GM23338 (cell line): Measurements from ENCODE around the gene EIF3J. TPM values are rescaled to one million over a fixed set of nuclear protein-coding genes. Genes with fewer than 3 reads are reported as not detected.

Source experiments
- ATAC-seq: fragments of 200-7000 bp; cut with Tn5 transposase; 3 replicates; pipeline ENCODE4 v1.9.1; 2020
- DNase-seq: peaks from one replicate; pipeline ENCODE4 v3.0.0-alpha.2; 2015; ENCODE audit warnings: low spot score
- H2AFZ ChIP-seq: fragments of 200-600 bp; sonication (generic); 2 replicates; pipeline ENCODE4 v1.8.0; 2016; ENCODE audit warnings: antibody characterized with exemption, mild to moderate bottlenecking, moderate library complexity
- H3F3A ChIP-seq: fragments of 200-600 bp; sonication (generic); replicated peaks from 2 replicates; pipeline ENCODE4 v1.8.0; 2017; ENCODE audit warnings: antibody characterized with exemption, mixed run types, low read depth
- H3K27ac ChIP-seq: fragments of 200-600 bp; sonication (generic); 2 replicates; pipeline ENCODE4 v1.6.1; 2016; ENCODE audit warnings: low read depth
- H3K27me3 ChIP-seq: fragments of 200-600 bp; sonication (generic); 2 replicates; pipeline ENCODE4 v1.8.0; 2016; ENCODE audit warnings: mild to moderate bottlenecking, mixed run types, moderate library complexity; ENCODE audit not compliant: insufficient read depth
- H3K36me3 ChIP-seq: fragments of 200-600 bp; sonication (generic); 2 replicates; pipeline ENCODE4 v1.8.0; 2016; ENCODE audit warnings: mild to moderate bottlenecking; ENCODE audit not compliant: insufficient read depth
- H3K4me1 ChIP-seq: fragments of 200-600 bp; sonication (generic); 2 replicates; pipeline ENCODE4 v1.8.0; 2016; ENCODE audit warnings: mild to moderate bottlenecking, moderate library complexity; ENCODE audit not compliant: insufficient read depth
- H3K4me2 ChIP-seq: fragments of 200-600 bp; sonication (generic); 2 replicates; pipeline ENCODE4 v1.7.1; 2017; ENCODE audit warnings: mixed run types
- H3K4me3 ChIP-seq: fragments of 200-600 bp; sonication (generic); 2 replicates; pipeline ENCODE4 v1.6.1; 2016; ENCODE audit warnings: mixed run types
- H3K79me2 ChIP-seq: fragments of 200-600 bp; sonication (generic); replicated peaks from 2 replicates; pipeline ENCODE4 v1.8.0; 2017; ENCODE audit warnings: mild to moderate bottlenecking; ENCODE audit not compliant: insufficient read depth
- H3K9me2 ChIP-seq: fragments of 200-600 bp; sonication (generic); 2 replicates; pipeline ENCODE4 v1.8.0; 2017; ENCODE audit not compliant: insufficient read depth
- H4K20me1 ChIP-seq: fragments of 200-600 bp; sonication (generic); replicated peaks from 2 replicates; pipeline ENCODE4 v1.8.0; 2017; ENCODE audit warnings: mild to moderate bottlenecking; ENCODE audit not compliant: insufficient read depth
- H3K27ac Mint-ChIP-seq: 2 replicates; pipeline ENCODE4 v1.8.0; 2020; ENCODE audit warnings: inconsistent platforms, mild to moderate bottlenecking, moderate library complexity, mixed read lengths
- H3K27me3 Mint-ChIP-seq: 3 replicates; pipeline ENCODE4 v1.8.0; 2022; ENCODE audit warnings: low read depth, mild to moderate bottlenecking, moderate library complexity, mixed read lengths, inconsistent platforms; ENCODE audit not compliant: insufficient read depth, poor library complexity
- H3K36me3 Mint-ChIP-seq: 3 replicates; pipeline ENCODE4 v1.8.0; 2021; ENCODE audit warnings: low read depth, mild to moderate bottlenecking, inconsistent platforms, moderate library complexity, mixed read lengths
- H3K4me1 Mint-ChIP-seq: 3 replicates; pipeline ENCODE4 v1.8.0; 2020; ENCODE audit warnings: mild to moderate bottlenecking, inconsistent platforms, mixed read lengths
- H3K4me3 Mint-ChIP-seq: 3 replicates; pipeline ENCODE4 v1.8.0; 2021; ENCODE audit warnings: moderate library complexity, mild to moderate bottlenecking, inconsistent platforms, mixed read lengths
- H3K9me3 Mint-ChIP-seq: 3 replicates; pipeline ENCODE4 v1.8.0; 2020; ENCODE audit warnings: moderate library complexity, mild to moderate bottlenecking, inconsistent platforms, mixed read lengths
- CREB1 ChIP-seq: fragments of 250-450 bp; sonication (Bioruptor Pico); IDR thresholded peaks from 2 replicates; pipeline ENCODE4 v1.5.0; 2020; ENCODE audit warnings: low read depth, mild to moderate bottlenecking, moderate library complexity
- CTCF ChIP-seq, 2 experiments: fragments of 200-600 bp in 1 of 2; sonication (generic) in 1 of 2; conservative IDR thresholded peaks; 2 replicates each; pipeline versions ENCODE4 v1.5.1 to v1.6.1; 2016 to 2017; ENCODE audit warnings: antibody characterized with exemption in 2 of 2, low read depth in 2 of 2, mild to moderate bottlenecking in 2 of 2, moderate library complexity in 1 of 2
- ETS1 ChIP-seq: IDR thresholded peaks from 2 replicates; pipeline ENCODE4 v1.6.1; 2016; ENCODE audit warnings: antibody characterized with exemption
- EZH2 ChIP-seq: fragments of 200-600 bp; sonication (generic); IDR thresholded peaks from one replicate; pipeline ENCODE4 v1.8.0; 2017; ENCODE audit warnings: antibody characterized with exemption, mild to moderate bottlenecking, low read depth; ENCODE audit not compliant: unreplicated experiment
- EZH2phosphoT487 ChIP-seq: fragments of 200-600 bp; sonication (generic); IDR thresholded peaks from one replicate; pipeline ENCODE4 v1.8.1; 2018; ENCODE audit warnings: antibody characterized with exemption; ENCODE audit not compliant: unreplicated experiment
- JUNB ChIP-seq: IDR thresholded peaks from one replicate; pipeline ENCODE4 v1.6.1; 2016; ENCODE audit warnings: antibody characterized with exemption; ENCODE audit not compliant: unreplicated experiment
- NANOG ChIP-seq: IDR thresholded peaks from 2 replicates; pipeline ENCODE4 v1.6.1; 2016; ENCODE audit warnings: antibody characterized with exemption, borderline replicate concordance
- POLR2AphosphoS5 ChIP-seq: IDR thresholded peaks from 2 replicates; pipeline ENCODE4 v1.6.1; 2016; ENCODE audit warnings: antibody characterized with exemption, low read depth
- REST ChIP-seq: IDR thresholded peaks from one replicate; pipeline ENCODE4 v1.6.1; 2018; ENCODE audit warnings: antibody characterized with exemption; ENCODE audit not compliant: unreplicated experiment
- STAT1 ChIP-seq: IDR thresholded peaks from one replicate; pipeline ENCODE4 v1.6.1; 2016; ENCODE audit warnings: antibody characterized with exemption; ENCODE audit not compliant: unreplicated experiment
- ZNF114 ChIP-seq: fragments of 250-450 bp; sonication (Bioruptor Pico); IDR thresholded peaks from 2 replicates; pipeline ENCODE4 v1.5.0; 2020; ENCODE audit warnings: mild to moderate bottlenecking, moderate library complexity
- ZNF331 ChIP-seq: fragments of 250-450 bp; sonication (Bioruptor Pico); IDR thresholded peaks from 2 replicates; pipeline ENCODE4 v1.5.0; 2020; ENCODE audit warnings: low read depth, mild to moderate bottlenecking, moderate library complexity
- ZNF462 ChIP-seq: fragments of 250-450 bp; sonication (Bioruptor Pico); IDR thresholded peaks from 2 replicates; pipeline ENCODE4 v1.5.0; 2020; ENCODE audit warnings: mild to moderate bottlenecking, moderate library complexity
- polyA plus RNA-seq: library from polyadenylated mRNA; unstranded; fragments of >200 nt; fragmentation: Nextera tagmentation; extraction: Ambion mirVana; gene quantifications from 2 replicates; pipeline ENCODE4 v1.2.1, GENCODE V29; 2016
- total RNA-seq: library from RNA; depleted of rRNA; stranded (reverse); fragments of >200 nt; shearing (Covaris generic); gene quantifications from 2 replicates; pipeline ENCODE4 v1.2.3, GENCODE V29; 2014

Gene EIF3J
- total and polyA plus RNA-seq, 2 experiments from 2014 or later, result 62.7 to 66.6 TPM

GRCh38 chr15:44566155-44566540 lies 29.2 kb downstream of the EIF3J start:
- Histone ChIP-seq H3K4me2 (no peak overlapping the region), H3K9me2 (no peaks in the 10 kb centered on the region), H3K4me1 (no peaks in the 10 kb centered on the region), H3K4me3 (no peak overlapping the region), H3K36me3 (peaks cover 50% of the 10 kb centered on the region), H2AFZ (no peak overlapping the region), H3K79me2 (no peaks in the 10 kb centered on the region), H3K27me3 (no peaks in the 10 kb centered on the region), H3F3A (peaks cover 17% of the 10 kb centered on the region; the same call in 1 of the 2 replicates), H3K27ac (no peak overlapping the region), H4K20me1 (no peaks in the 10 kb centered on the region; the same call in 1 of the 2 replicates)
- Mint-ChIP-seq H3K27ac (no peak overlapping the region), H3K4me3 (no peak overlapping the region), H3K27me3 (peaks cover 5% of the 10 kb centered on the region), H3K9me3 (peaks cover 34% of the 10 kb centered on the region), H3K4me1 (no peaks in the 10 kb centered on the region), H3K36me3 (peaks cover 71% of the 10 kb centered on the region)
- ATAC-seq (no peak), DNase-seq (no peak)
- no peak for TF ChIP-seq STAT1
- no peak for TF ChIP-seq EZH2phosphoT487
- no peak; the same call in none of the 2 replicates for TF ChIP-seq POLR2AphosphoS5
- no peak for TF ChIP-seq ZNF331
- TF ChIP-seq CREB1 (CRISPR knock-in tag), result no peak
- TF ChIP-seq JUNB, result no peak
- TF ChIP-seq ZNF114 (CRISPR knock-in tag), result no peak
- TF ChIP-seq NANOG, result no peak
- TF ChIP-seq CTCF (conservative IDR thresholded peaks at IDR 0.05; ENCODE audit: low read depth in 2 of 2), result no peak
- TF ChIP-seq ETS1, result no peak
- TF ChIP-seq ZNF462, result no peak
- TF ChIP-seq REST, result no peak
- no peak for TF ChIP-seq EZH2
